GM12865 (cell line): ENCODE results near the gene GANC.
"Not testable (repeated sequence)": the region's sequence is repeated elsewhere in the genome, so short reads cannot be mapped to it uniquely, and the experiment has no call there.

Experiments
- DNase-seq: peaks from one replicate; pipeline ENCODE4 v3.0.0; 2010; ENCODE audit warnings: low read depth
- H3K4me3 ChIP-seq: 2 replicates; pipeline ENCODE4 v1.5.1; 2011; ENCODE audit warnings: mild to moderate bottlenecking, low read depth, low read length, control low read depth
- CTCF ChIP-seq: IDR thresholded peaks from 2 replicates; pipeline ENCODE4 v1.5.1; 2011; ENCODE audit warnings: low read length, control low read depth, low read depth, inconsistent platforms; ENCODE audit not compliant: insufficient read depth; ENCODE audit errors: missing control alignments

GANC gene

DNA sequence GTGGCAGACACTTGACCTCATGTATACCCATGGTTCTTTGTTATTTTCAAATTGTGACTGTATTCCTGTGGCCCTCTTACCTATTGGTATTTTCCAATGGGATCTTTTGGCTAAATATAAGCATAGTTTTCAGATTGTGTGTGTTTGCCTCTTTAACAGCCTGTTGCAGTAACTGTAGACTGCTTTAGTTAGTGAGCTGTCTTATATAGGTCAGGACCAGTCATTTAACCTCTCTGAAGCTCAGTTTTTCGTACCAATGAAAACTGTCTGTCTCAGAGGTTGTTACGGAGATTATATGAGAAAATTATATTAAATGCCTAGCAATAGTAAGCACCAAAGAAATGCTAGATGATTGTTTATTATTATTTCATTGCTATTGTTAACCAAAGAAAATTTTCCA, 57.0 kb downstream of the GANC start:
- TF ChIP-seq CTCF, result no peak
- no peak overlapping the region for H3K4me3 ChIP-seq
- no peak for DNase-seq

GRCh38 chr15:42331235-42331634, 58.2 kb downstream of the GANC start:
- H3K4me3 ChIP-seq, result no peak overlapping the region
- DNase-seq, result no peak
- no peak for TF ChIP-seq CTCF

GRCh38 chr15:42332331-42332730, 59.3 kb downstream of the GANC start:
- TF ChIP-seq CTCF, result no peak
- no peak overlapping the region for H3K4me3 ChIP-seq
- no peak for DNase-seq

GRCh38 chr15:42335074-42335473, 62.1 kb downstream of the GANC start:
- TF ChIP-seq CTCF, result no peak
- no peak overlapping the region for H3K4me3 ChIP-seq
- no peak for DNase-seq

GRCh38 chr15:42336650-42337049, 63.6 kb downstream of the GANC start:
- H3K4me3 ChIP-seq, DNase-seq: not testable (repeated sequence)

- DNase-seq, H3K4me3 ChIP-seq: not testable (repeated sequence)
Observed at GRCh38 chr15:42337104-42337503, 64.1 kb downstream of the GANC start.

DNA sequence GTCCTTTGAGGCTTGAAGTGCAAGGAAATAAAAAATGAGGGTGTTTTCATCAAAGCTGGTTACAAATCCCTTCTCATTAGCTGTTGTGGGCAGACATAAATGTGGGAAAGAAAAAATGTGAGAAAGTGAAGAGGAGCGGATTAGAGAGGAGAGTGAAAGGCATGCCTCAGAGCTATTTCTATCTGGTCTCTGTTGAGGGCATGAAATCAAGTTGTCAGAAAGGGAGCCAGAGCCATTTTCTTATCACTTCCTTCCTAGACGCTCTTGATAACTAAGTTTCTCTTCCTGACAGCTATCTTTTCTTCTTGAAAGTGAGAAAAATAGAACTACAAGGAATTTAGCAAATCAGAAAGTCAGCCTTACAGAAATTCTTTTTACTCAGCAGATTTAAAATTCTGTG, 65.5 kb downstream of the GANC start:
- TF ChIP-seq CTCF, result no peak
- no peak for DNase-seq
- H3K4me3 ChIP-seq, result no peak overlapping the region

DNA sequence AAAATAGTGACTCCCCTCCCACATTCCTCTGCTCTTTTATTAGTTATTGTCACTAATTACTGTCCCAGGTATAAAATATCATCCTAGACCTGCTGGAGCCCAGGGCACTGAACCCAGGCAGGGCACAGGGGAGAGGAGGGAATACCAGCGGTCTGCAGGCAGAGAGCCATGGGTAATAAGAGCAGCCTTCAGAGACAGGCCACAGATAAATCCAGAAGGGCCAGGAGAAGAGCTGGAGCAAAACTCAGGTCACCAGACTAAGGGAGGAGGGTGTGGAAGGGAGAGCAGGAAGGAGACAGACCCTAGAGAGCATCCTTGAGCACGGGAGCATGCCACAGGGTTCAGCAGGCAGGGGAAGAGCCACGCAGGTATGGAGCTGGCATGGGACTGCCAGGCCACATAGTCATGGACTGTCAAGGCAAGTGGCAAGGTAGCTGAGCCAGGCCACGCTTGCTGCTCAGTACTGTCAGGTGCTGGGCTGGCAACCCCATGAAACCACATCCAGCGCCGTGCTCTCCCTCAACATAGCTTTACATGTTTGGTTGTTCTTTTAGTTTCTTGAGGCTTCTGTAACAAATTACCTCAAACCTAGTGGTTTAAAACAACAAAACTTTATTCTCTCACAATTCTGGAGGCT, 70.7 kb downstream of the GANC start:
- no peak for DNase-seq
- no peak for TF ChIP-seq CTCF

More for the DNA sequence above, 70.7 kb downstream of the GANC start:
- no peak overlapping the region for H3K4me3 ChIP-seq
